Measurements from ENCODE around the gene USP10.

USP10 gene

DNA sequence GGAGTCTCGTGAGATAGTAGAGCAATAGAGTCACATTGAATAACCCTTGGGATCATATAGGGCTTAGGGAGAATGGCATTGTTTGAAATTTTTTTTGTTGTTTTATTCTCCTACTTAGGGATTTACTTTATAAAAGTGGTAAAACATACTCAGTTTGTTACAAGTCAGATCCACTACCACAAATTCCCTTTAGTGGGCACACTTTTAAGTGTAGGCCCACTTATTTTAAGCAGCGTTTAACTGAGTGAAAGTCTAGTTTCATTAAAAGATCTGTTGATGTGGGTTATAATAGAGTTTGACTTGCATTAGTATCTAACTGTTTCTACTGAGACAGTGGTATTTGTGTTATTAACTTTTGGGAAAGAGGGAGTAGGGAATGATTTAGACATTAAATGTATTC is 49.3 kb downstream of the USP10 start:
- TF ChIP-seq YY1 (IDR thresholded peaks at IDR 0.05; ENCODE audit: insufficient read depth, insufficient read length): no peak
- TF ChIP-seq ZNF274 (IDR thresholded peaks at IDR 0.05; ENCODE audit: low read depth, low read length): no peak
- TF ChIP-seq SUZ12 (IDR thresholded peaks at IDR 0.05; ENCODE audit: extremely low read depth, insufficient read depth, insufficient read length): no peak
- H3K27me3 ChIP-seq (ENCODE audit: insufficient read depth, insufficient read length): no peaks in the 10 kb centered on the region
- no peak overlapping the region for H3K4me3 ChIP-seq (ENCODE audit: insufficient read length, low read depth)
- H3K36me3 ChIP-seq (ENCODE audit: insufficient read depth, insufficient read length, low read length): peaks cover 63% of the 10 kb centered on the region
- DNase-seq (ENCODE audit: low read depth, low spot score): no peak
- no peaks in the 10 kb centered on the region for H3K4me1 ChIP-seq (ENCODE audit: insufficient read depth, insufficient read length)
- no peak overlapping the region for H3K9ac ChIP-seq (ENCODE audit: insufficient read length, low read depth)
- no peaks in the 10 kb centered on the region for H3K9me3 ChIP-seq (ENCODE audit: insufficient read depth, low read length)

DNA sequence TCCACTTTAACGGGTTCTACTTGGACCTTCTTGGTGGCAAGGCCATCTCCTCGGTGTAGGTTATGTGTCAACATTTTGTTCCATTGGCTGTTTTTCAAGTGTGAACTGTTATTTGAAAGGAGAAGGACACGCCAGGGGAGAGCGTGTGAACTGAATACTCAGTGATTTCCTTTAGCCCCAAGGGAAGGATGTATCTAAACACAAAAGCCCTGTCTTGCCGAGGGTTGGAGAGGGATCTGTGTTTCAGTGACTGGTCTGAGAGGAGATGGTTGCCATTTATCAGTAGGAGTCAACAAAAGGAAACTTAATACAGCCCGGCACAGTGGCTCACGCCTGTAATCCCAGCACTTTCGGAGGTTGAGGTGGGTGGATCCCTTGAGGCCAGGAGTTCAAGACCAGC is 50.0 kb downstream of the USP10 start:
- TF ChIP-seq ZNF274 (IDR thresholded peaks at IDR 0.05; ENCODE audit: low read depth, low read length): no peak
- H3K4me1 ChIP-seq (ENCODE audit: insufficient read depth, insufficient read length): no peaks in the 10 kb centered on the region
- DNase-seq (ENCODE audit: low read depth, low spot score): no peak
- no peaks in the 10 kb centered on the region for H3K27me3 ChIP-seq (ENCODE audit: insufficient read depth, insufficient read length)
- H3K4me3 ChIP-seq (ENCODE audit: insufficient read length, low read depth): no peak overlapping the region
- H3K9ac ChIP-seq (ENCODE audit: insufficient read length, low read depth): no peak overlapping the region
- H3K9me3 ChIP-seq (ENCODE audit: insufficient read depth, low read length): no peaks in the 10 kb centered on the region
- H3K36me3 ChIP-seq (ENCODE audit: insufficient read depth, insufficient read length, low read length): peaks cover 56% of the 10 kb centered on the region

DNA sequence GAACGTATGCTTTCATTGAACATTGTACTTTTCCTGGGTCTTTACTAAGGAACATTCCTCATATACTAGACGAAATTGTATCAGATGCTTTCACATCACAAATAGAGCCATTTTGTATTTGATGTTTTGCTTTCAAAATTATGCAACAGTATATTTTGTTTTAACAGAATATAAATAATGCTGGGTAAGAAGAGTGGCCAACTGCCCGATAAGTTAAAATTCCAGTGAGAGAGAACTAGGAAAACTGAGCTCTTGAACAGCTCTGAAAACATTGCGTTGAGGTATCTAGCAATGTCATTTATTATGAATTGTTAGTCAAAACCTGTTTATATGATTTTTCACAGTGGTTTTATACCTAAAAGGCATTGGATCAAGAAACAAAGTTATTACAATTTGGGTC is 50.8 kb downstream of the USP10 start:
- H3K9ac ChIP-seq (ENCODE audit: insufficient read length, low read depth): no peak overlapping the region
- peaks cover 56% of the 10 kb centered on the region for H3K36me3 ChIP-seq (ENCODE audit: insufficient read depth, insufficient read length, low read length)
- no peaks in the 10 kb centered on the region for H3K27me3 ChIP-seq (ENCODE audit: insufficient read depth, insufficient read length)
- H3K4me1 ChIP-seq (ENCODE audit: insufficient read depth, insufficient read length): no peaks in the 10 kb centered on the region
- no peak overlapping the region for H3K4me3 ChIP-seq (ENCODE audit: insufficient read length, low read depth)
- TF ChIP-seq SUZ12 (IDR thresholded peaks at IDR 0.05; ENCODE audit: extremely low read depth, insufficient read depth, insufficient read length): no peak
- TF ChIP-seq YY1 (IDR thresholded peaks at IDR 0.05; ENCODE audit: insufficient read depth, insufficient read length): no peak
- TF ChIP-seq ZNF274 (IDR thresholded peaks at IDR 0.05; ENCODE audit: low read depth, low read length): no peak
- no peaks in the 10 kb centered on the region for H3K9me3 ChIP-seq (ENCODE audit: insufficient read depth, low read length)
- DNase-seq (ENCODE audit: low read depth, low spot score): no peak

DNA sequence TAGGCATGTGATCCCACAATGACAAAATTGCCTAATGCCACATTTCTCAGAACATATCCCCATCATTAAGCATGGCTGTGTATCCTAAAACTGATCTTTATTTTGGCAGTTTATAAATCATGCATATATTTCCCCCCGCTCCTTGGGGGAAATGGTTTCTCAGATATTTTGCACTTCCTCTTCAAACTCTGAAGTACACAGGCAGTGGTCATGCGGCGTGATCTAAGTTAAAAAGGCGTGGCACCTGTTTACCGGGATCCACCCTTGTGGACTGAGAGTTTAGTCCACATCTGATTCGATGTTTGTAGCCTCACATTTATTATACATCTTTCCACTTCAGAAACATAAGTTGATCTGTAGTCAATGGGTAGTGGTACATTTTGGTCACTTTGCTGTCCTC is 51.4 kb downstream of the USP10 start:
- Histone ChIP-seq H3K36me3 (ENCODE audit: insufficient read depth, insufficient read length, low read length) (peaks cover 53% of the 10 kb centered on the region), H3K9ac (ENCODE audit: insufficient read length, low read depth) (no peak overlapping the region)

GRCh38 chr16:84751947-84752346 is 52.1 kb downstream of the USP10 start:
- no peaks in the 10 kb centered on the region for H3K4me1 ChIP-seq (ENCODE audit: insufficient read depth, insufficient read length)
- no peaks in the 10 kb centered on the region for H3K27me3 ChIP-seq (ENCODE audit: insufficient read depth, insufficient read length)
- no peak overlapping the region for H3K4me3 ChIP-seq (ENCODE audit: insufficient read length, low read depth)
- H3K9me3 ChIP-seq (ENCODE audit: insufficient read depth, low read length): no peaks in the 10 kb centered on the region
- TF ChIP-seq YY1 (IDR thresholded peaks at IDR 0.05; ENCODE audit: insufficient read depth, insufficient read length) (no peak), ZNF274 (IDR thresholded peaks at IDR 0.05; ENCODE audit: low read depth, low read length) (no peak), SUZ12 (IDR thresholded peaks at IDR 0.05; ENCODE audit: extremely low read depth, insufficient read depth, insufficient read length) (no peak)
- H3K36me3 ChIP-seq (ENCODE audit: insufficient read depth, insufficient read length, low read length): peaks cover 48% of the 10 kb centered on the region
- no peak for DNase-seq (ENCODE audit: low read depth, low spot score)
- no peak overlapping the region for H3K9ac ChIP-seq (ENCODE audit: insufficient read length, low read depth)

More for the DNA sequence above, 51.4 kb downstream of the USP10 start:
- DNase-seq (ENCODE audit: low read depth, low spot score): no peak
- Histone ChIP-seq H3K4me3 (ENCODE audit: insufficient read length, low read depth) (no peak overlapping the region), H3K4me1 (ENCODE audit: insufficient read depth, insufficient read length) (no peaks in the 10 kb centered on the region), H3K27me3 (ENCODE audit: insufficient read depth, insufficient read length) (no peaks in the 10 kb centered on the region), H3K9me3 (ENCODE audit: insufficient read depth, low read length) (no peaks in the 10 kb centered on the region)
- TF ChIP-seq YY1 (IDR thresholded peaks at IDR 0.05; ENCODE audit: insufficient read depth, insufficient read length) (no peak), SUZ12 (IDR thresholded peaks at IDR 0.05; ENCODE audit: extremely low read depth, insufficient read depth, insufficient read length) (no peak), ZNF274 (IDR thresholded peaks at IDR 0.05; ENCODE audit: low read depth, low read length) (no peak)

- H3K9ac ChIP-seq (ENCODE audit: insufficient read length, low read depth): no peak overlapping the region
- DNase-seq (ENCODE audit: low read depth, low spot score): no peak
- peaks cover 46% of the 10 kb centered on the region for H3K36me3 ChIP-seq (ENCODE audit: insufficient read depth, insufficient read length, low read length)
- no peak overlapping the region for H3K4me3 ChIP-seq (ENCODE audit: insufficient read length, low read depth)
- no peaks in the 10 kb centered on the region for H3K9me3 ChIP-seq (ENCODE audit: insufficient read depth, low read length)
- no peaks in the 10 kb centered on the region for H3K4me1 ChIP-seq (ENCODE audit: insufficient read depth, insufficient read length)
- no peaks in the 10 kb centered on the region for H3K27me3 ChIP-seq (ENCODE audit: insufficient read depth, insufficient read length)
- TF ChIP-seq ZNF274 (IDR thresholded peaks at IDR 0.05; ENCODE audit: low read depth, low read length): no peak
- TF ChIP-seq SUZ12 (IDR thresholded peaks at IDR 0.05; ENCODE audit: extremely low read depth, insufficient read depth, insufficient read length): no peak
- no peak for TF ChIP-seq YY1 (IDR thresholded peaks at IDR 0.05; ENCODE audit: insufficient read depth, insufficient read length)
These were observed 52.8 kb downstream of the USP10 start for GRCh38 chr16:84752600-84752999.

- no peak overlapping the region for H3K9ac ChIP-seq (ENCODE audit: insufficient read length, low read depth)
- no peaks in the 10 kb centered on the region for H3K9me3 ChIP-seq (ENCODE audit: insufficient read depth, low read length)
- no peak for DNase-seq (ENCODE audit: low read depth, low spot score)
- H3K4me1 ChIP-seq (ENCODE audit: insufficient read depth, insufficient read length): no peaks in the 10 kb centered on the region
- TF ChIP-seq SUZ12 (IDR thresholded peaks at IDR 0.05; ENCODE audit: extremely low read depth, insufficient read depth, insufficient read length) (no peak), YY1 (IDR thresholded peaks at IDR 0.05; ENCODE audit: insufficient read depth, insufficient read length) (no peak), ZNF274 (IDR thresholded peaks at IDR 0.05; ENCODE audit: low read depth, low read length) (no peak)
- peaks cover 55% of the 10 kb centered on the region for H3K36me3 ChIP-seq (ENCODE audit: insufficient read depth, insufficient read length, low read length)
- H3K4me3 ChIP-seq (ENCODE audit: insufficient read length, low read depth): no peak overlapping the region
- no peaks in the 10 kb centered on the region for H3K27me3 ChIP-seq (ENCODE audit: insufficient read depth, insufficient read length)
These were observed 53.9 kb downstream of the USP10 start for GRCh38 chr16:84753412-84754326.

Data from NT2/D1 (cell line).